ENCODE data around the gene SORL1-AS1.

The SORL1-AS1 gene

GRCh38 chr11:121474680-121475079, 21.9 kb upstream of the SORL1-AS1 start:
- no peak for DNase-seq

DNA sequence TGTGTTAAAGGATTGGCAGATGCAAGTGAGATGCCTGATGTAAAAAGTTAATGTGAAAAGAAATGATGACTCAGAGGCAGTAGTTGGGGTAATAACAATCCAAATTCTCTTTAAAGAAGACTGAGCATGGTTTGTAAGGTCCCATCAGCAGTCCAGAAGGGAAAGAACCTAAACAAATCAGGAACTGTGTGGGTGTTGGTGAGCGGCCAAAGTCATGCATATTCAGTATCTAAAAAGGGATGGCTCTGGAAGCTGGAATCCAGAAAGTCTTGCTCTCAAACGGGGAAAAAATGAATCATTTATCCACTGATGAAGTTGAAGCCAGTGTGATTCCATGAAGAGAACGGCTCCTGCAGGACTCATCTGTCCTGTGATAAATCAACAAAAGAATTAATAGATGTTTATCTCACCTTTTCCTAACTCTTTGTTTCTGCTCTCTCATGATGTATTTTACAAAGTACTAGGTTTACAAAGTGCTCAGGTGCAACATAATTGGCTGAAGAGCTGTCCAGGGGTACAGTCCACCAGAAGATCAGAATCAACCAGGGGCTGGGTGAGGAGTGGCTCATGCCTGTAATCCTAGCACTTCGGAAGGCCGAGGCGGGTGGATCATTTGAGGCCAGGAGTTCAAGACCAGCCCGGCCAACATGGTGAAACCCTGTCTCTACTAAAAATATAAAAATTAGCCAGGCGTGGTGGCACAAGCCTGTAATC, 20.5 kb upstream of the SORL1-AS1 start:
- DNase-seq, result no peak

DNA sequence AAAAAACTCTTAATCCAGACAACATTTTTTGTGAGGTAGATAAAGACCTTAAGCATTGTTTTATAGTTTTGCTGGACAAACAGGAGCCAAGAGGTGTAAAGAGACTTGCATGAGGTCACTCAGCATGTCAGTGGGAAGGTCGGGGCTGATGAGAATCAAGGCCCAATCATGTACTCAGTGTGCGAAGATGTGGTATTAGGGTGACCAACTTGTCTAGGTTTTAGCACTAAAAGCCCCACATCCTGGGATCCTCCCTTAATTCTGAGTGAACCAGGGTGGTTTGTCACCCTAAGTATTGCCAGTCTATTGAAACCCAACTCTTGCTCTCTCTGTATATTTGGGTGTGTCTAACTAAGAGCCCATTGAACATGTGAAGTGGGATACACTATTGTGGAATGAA, 19.5 kb upstream of the SORL1-AS1 start:
- no peak for DNase-seq

- no peak for DNase-seq
Observed at GRCh38 chr11:121471167-121471566, 18.4 kb upstream of the SORL1-AS1 start.

DNA sequence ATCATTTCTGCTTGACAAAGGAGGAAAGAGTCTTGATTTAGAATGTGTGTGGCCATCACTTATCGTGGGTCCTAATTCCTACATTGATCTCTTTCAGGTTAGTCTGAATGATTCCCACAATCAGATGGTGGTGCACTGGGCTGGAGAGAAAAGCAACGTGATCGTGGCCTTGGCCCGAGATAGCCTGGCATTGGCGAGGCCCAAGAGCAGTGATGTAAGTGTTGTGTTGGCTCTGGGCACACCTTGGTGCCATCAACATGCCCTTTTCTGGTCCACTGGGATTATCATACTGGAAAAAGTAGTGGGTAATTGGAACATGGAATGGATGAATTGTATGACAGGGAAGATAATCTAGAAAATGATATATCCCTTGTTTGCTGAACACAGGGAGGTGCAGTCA, 17.1 kb upstream of the SORL1-AS1 start:
- DNase-seq, result no peak

- no peak for DNase-seq
Observed at GRCh38 chr11:121467965-121468364, 15.2 kb upstream of the SORL1-AS1 start.

GRCh38 chr11:121467471-121467870, 14.7 kb upstream of the SORL1-AS1 start:
- DNase-seq, result no peak

GRCh38 chr11:121466063-121466794, 13.5 kb upstream of the SORL1-AS1 start:
- peak; percentile 98 for DNase-seq

GRCh38 chr11:121465709-121466062, 12.9 kb upstream of the SORL1-AS1 start:
- DNase-seq, result no peak

DNA sequence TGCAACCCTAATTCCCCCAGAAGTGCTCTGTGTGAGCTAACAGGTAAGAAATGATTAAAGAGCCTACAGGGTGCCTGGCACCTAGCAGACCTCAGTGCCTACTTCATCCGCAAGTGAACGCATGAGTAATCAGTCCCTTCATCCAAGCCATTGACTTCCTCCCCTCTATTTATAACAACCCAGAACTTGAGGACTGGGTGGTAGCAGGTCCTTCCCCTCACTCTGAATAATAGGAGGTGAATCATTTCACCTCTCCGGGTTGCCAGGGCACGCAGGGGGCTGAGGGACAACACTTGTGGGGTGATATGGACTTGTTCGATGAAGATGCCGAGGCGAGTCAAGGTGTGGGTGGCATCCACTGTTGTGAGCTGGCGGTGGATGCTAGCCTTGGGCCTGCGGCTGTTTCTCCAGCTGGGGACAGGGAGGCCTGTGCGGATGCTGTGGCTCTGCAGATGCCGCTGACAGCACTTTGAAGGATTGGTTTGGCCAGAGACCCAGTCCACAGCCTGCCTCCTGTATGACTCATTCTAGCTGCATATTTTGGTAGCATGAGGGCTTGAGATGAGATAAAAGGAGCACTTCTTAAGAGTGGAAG, 11.7 kb upstream of the SORL1-AS1 start:
- DNase-seq, result peak; percentile 73

DNA sequence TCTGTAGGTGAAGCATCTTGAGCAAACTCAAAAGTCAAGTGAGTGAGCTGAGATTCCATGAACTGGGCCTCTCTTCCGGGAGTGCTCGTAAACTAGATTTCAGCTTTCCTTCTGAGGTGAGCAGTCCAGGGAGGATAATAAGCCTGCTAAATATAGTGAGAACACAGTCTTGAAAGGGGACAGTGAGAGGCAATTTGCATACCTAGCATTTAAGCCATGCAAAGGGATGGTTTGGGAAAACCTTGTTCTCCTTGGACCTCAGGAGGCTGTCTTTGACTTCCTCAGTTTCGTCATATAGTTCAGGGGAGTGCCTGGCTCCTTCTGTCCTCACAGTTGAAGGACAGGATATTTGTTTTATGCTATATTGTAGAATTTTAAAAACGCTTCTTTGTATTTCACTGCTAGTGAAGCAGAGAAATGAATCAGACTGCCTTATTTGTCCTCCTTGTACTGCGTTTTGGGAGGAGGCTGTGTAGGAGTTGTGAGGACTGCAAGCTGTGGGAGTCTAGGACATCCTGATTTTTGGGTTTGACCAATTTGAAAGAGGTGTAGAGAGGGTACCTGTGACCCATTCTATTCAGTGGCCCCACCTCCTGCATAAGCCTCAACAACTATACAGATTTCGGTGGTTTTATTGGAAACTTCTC, 11.0 kb upstream of the SORL1-AS1 start:
- no peak for DNase-seq

- DNase-seq, result no peak
Observed at GRCh38 chr11:121461843-121462242, 9.1 kb upstream of the SORL1-AS1 start.

DNA sequence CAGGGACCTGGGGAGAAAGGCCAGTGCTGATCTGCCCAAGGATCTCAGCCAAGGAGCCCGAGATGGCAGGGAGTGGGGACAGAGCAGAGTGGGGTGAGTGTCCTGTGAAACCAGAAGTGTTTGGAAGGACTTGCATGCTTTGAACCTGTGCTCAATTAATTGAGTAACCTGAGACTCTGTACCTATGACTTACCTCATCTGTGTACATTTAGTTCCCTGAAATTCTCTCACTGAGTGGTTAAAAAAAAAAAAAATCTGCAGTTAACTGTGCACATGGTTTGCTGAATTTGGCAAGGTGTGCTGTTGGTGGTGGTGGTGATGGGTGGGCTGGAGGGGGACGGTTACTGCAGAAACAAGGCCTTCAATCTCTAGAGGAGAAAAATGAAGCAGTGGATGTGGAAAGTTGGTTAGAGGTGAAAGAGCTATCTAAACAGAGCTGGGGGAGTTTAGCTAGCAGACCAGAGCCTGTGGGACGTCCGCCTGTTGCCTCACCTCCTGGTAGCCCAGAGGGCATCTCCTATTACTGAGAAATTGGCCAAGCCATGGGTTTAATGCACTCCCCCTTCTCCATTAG, 8.3 kb upstream of the SORL1-AS1 start:
- DNase-seq, result peak; percentile 84

- DNase-seq, result peak; percentile 83
Observed at GRCh38 chr11:121459413-121460017, 6.7 kb upstream of the SORL1-AS1 start.

GRCh38 chr11:121458551-121458950, 5.8 kb upstream of the SORL1-AS1 start:
- no peak for DNase-seq

GRCh38 chr11:121456816-121457431, 4.2 kb upstream of the SORL1-AS1 start:
- DNase-seq, result no peak

DNA sequence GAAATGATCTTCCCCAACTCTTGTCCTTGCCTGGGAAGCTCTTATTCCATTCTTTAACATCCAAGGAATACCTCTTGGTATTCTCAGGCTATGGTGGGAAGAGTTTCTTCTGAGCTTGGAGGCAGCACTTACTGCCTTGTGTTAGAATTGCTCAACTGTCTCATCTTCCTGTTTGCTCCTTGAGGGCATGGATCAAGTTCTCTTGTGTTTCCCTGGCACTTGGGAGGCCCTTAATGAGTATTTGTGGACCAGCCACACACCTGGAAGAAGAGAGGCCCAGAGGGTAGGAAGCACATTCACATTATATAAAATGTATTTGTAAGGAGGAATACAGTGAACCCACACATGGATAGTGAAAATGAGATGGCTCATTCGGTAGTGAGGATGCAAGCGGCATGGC, 3.4 kb upstream of the SORL1-AS1 start:
- DNase-seq, result no peak

GRCh38 chr11:121455115-121455514, 2.3 kb upstream of the SORL1-AS1 start:
- no peak for DNase-seq

GRCh38 chr11:121453589-121454299, 977 bp upstream of the SORL1-AS1 start:
- DNase-seq, result no peak

GRCh38 chr11:121451986-121452608, 670 bp downstream of the SORL1-AS1 start, which contains the start of gene SORL1:
Gene SORL1, plus strand, starts transcription at chr11:121452314. Its CDS starts 18 bp downstream, at chr11:121452332.
- peak; percentile 90 for DNase-seq

Measured in DMS53 (cell line).